IMR-90 (cell line): ENCODE results near the gene SEC23A. TPM values are rescaled to one million over a fixed set of nuclear protein-coding genes. Genes with fewer than 3 reads are reported as not detected.
A peak's percentile ranks its signal among the peaks of the same experiment; 100 is the strongest.

Source experiments
- ATAC-seq: fragments of 200-7000 bp; cut with Tn5 transposase; 2 replicates; pipeline ENCODE4 v1.9.1; 2020; ENCODE audit warnings: low read depth, mild to moderate bottlenecking, moderate library complexity
- BruUV-seq: library from RNA; stranded (reverse); fragments of 400-500 nt; replicated peaks from 2 replicates; lab custom pipeline; 2021; lab: Mats Ljungman, UMichigan
- CTCF ChIA-PET: fragments of 300-600 bp; formaldehyde crosslinking; extraction: SDS; loops from one replicate; lab custom pipeline; 2021; ENCODE audit warnings: antibody characterized with exemption; lab: Yijun Ruan, JAX
- POLR2A ChIA-PET: fragments of 300-600 bp; sonication (Branson Sonifier 250); formaldehyde crosslinking; loops from one replicate; lab custom pipeline; 2022; ENCODE audit warnings: antibody characterized with exemption; ENCODE audit not compliant: unreplicated experiment; lab: Charles Lee
- DNase-seq: peaks from one replicate; pipeline ENCODE4 v3.0.0; 2013
- H2AFZ ChIP-seq: replicated peaks from 2 replicates; pipeline ENCODE3; 2013; ENCODE audit warnings: low read length, mild to moderate bottlenecking; ENCODE audit not compliant: poor library complexity
- H2AK5ac ChIP-seq: 2 replicates; pipeline ENCODE4 v1.6.1; 2013; ENCODE audit warnings: low read depth, low read length, inconsistent platforms
- H2AK9ac ChIP-seq: replicated peaks from 2 replicates; pipeline ENCODE3; 2013; ENCODE audit warnings: mild to moderate bottlenecking, low read depth, low read length, moderate library complexity; ENCODE audit not compliant: poor library complexity
- H2BK120ac ChIP-seq: 2 replicates; pipeline ENCODE4 v1.6.1; 2013; ENCODE audit warnings: low read depth, low read length, inconsistent platforms
- H2BK15ac ChIP-seq: 3 replicates; pipeline ENCODE4 v1.6.1; 2013; ENCODE audit warnings: low read depth, low read length, inconsistent platforms
- H2BK20ac ChIP-seq: 2 replicates; pipeline ENCODE4 v1.6.1; 2013; ENCODE audit warnings: low read depth, mild to moderate bottlenecking, inconsistent platforms, low read length, moderate library complexity
- H2BK5ac ChIP-seq: 2 replicates; pipeline ENCODE4 v1.6.1; 2013; ENCODE audit warnings: mild to moderate bottlenecking, low read depth, low read length, inconsistent platforms; ENCODE audit not compliant: poor library complexity, severe bottlenecking
- H3K14ac ChIP-seq: replicated peaks from 2 replicates; pipeline ENCODE4 v1.6.1; 2013; ENCODE audit warnings: low read depth, low read length, inconsistent platforms
- H3K18ac ChIP-seq: 2 replicates; pipeline ENCODE4 v1.6.1; 2013; ENCODE audit warnings: low read depth, low read length, control low read depth
- H3K23ac ChIP-seq: 2 replicates; pipeline ENCODE4 v1.6.1; 2013; ENCODE audit warnings: low read depth, low read length, inconsistent platforms
- H3K27ac ChIP-seq: 2 replicates; pipeline ENCODE4 v1.5.1; 2013; ENCODE audit warnings: mild to moderate bottlenecking, control low read depth, low read length; ENCODE audit not compliant: insufficient read depth
- H3K27me3 ChIP-seq: 2 replicates; pipeline ENCODE4 v1.6.1; 2013; ENCODE audit warnings: low read length; ENCODE audit not compliant: control insufficient read depth, insufficient read depth
- H3K36me3 ChIP-seq: 2 replicates; pipeline ENCODE4 v1.6.1; 2013; ENCODE audit warnings: low read length, mixed read lengths; ENCODE audit not compliant: control insufficient read depth, insufficient read depth
- H3K4ac ChIP-seq: 2 replicates; pipeline ENCODE4 v1.6.1; 2013; ENCODE audit warnings: low read depth, low read length, inconsistent platforms
- H3K4me1 ChIP-seq: 2 replicates; pipeline ENCODE4 v1.6.1; 2013; ENCODE audit warnings: low read length, mixed read lengths; ENCODE audit not compliant: control insufficient read depth, insufficient read depth
- H3K4me2 ChIP-seq: 2 replicates; pipeline ENCODE4 v1.6.1; 2013; ENCODE audit warnings: low read depth, mild to moderate bottlenecking, control low read depth, low read length, moderate library complexity
- H3K4me3 ChIP-seq: 2 replicates; pipeline ENCODE4 v1.5.1; 2013; ENCODE audit warnings: low read depth, mild to moderate bottlenecking, control low read depth, low read length, moderate library complexity; ENCODE audit not compliant: insufficient read depth
- H3K56ac ChIP-seq: 2 replicates; pipeline ENCODE4 v1.6.1; 2013; ENCODE audit warnings: low read length, inconsistent platforms; ENCODE audit not compliant: insufficient read depth; ENCODE audit errors: extremely low read depth
- H3K79me1 ChIP-seq, 2 experiments: 2 replicates each; pipeline ENCODE4 v1.6.1; 2013; ENCODE audit warnings: low read length in 2 of 2, inconsistent platforms in 1 of 2, low read depth in 1 of 2
- H3K9ac ChIP-seq: 2 replicates; pipeline ENCODE4 v1.6.1; 2013; ENCODE audit warnings: low read depth, low read length, control low read depth
- H3K9me1 ChIP-seq: 2 replicates; pipeline ENCODE4 v1.6.1; 2013; ENCODE audit warnings: low read length, inconsistent platforms; ENCODE audit not compliant: insufficient read depth
- H3K9me3 ChIP-seq: 2 replicates; pipeline ENCODE4 v1.6.1; 2013; ENCODE audit warnings: low read length; ENCODE audit not compliant: control insufficient read depth, insufficient read depth
- H4K20me1 ChIP-seq: 2 replicates; pipeline ENCODE4 v1.6.1; 2013; ENCODE audit warnings: low read length, inconsistent platforms; ENCODE audit not compliant: insufficient read depth
- H4K5ac ChIP-seq: 2 replicates; pipeline ENCODE4 v1.6.1; 2013; ENCODE audit warnings: mild to moderate bottlenecking, low read depth, low read length, control low read depth
- H4K8ac ChIP-seq, 2 experiments: 2 replicates each; pipeline ENCODE4 v1.6.1; 2013; ENCODE audit warnings: low read depth in 2 of 2, low read length in 2 of 2, control low read depth in 1 of 2, inconsistent platforms in 1 of 2
- H4K91ac ChIP-seq: 2 replicates; pipeline ENCODE4 v1.6.1; 2013; ENCODE audit warnings: low read depth, low read length, inconsistent platforms; ENCODE audit not compliant: insufficient read depth
- BHLHE40 ChIP-seq: fragments of 150-350 bp; IDR thresholded peaks from 2 replicates; pipeline ENCODE4 v1.6.1; 2016; ENCODE audit warnings: mild to moderate bottlenecking, low read depth, low read length
- CEBPB ChIP-seq: IDR thresholded peaks from 2 replicates; pipeline ENCODE4 v1.6.1; 2012; ENCODE audit warnings: low read depth, low read length, improper control_type of control experiment
- CHD1 ChIP-seq: IDR thresholded peaks from 2 replicates; pipeline ENCODE4 v1.6.1; 2012; ENCODE audit warnings: low read depth, low read length, improper control_type of control experiment
- CTCF ChIP-seq: conservative IDR thresholded peaks from 2 replicates; pipeline ENCODE4 v1.5.1; 2012; ENCODE audit warnings: mild to moderate bottlenecking, low read depth, low read length, improper control_type of control experiment
- FOS ChIP-seq: fragments of 150-350 bp; IDR thresholded peaks from 2 replicates; pipeline ENCODE4 v1.6.1; 2016; ENCODE audit warnings: low read depth, low read length
- MAFK ChIP-seq: IDR thresholded peaks from 2 replicates; pipeline ENCODE4 v1.6.1; 2012; ENCODE audit warnings: low read depth, low read length, improper control_type of control experiment
- MAZ ChIP-seq: IDR thresholded peaks from 2 replicates; pipeline ENCODE4 v1.6.1; 2012; ENCODE audit warnings: low read depth, mild to moderate bottlenecking, low read length, improper control_type of control experiment, moderate library complexity, borderline replicate concordance
- MXI1 ChIP-seq: IDR thresholded peaks from 2 replicates; pipeline ENCODE4 v1.6.1; 2012; ENCODE audit warnings: low read depth, mild to moderate bottlenecking, low read length, moderate library complexity, borderline replicate concordance
- NFE2L2 ChIP-seq: fragments of 150-350 bp; IDR thresholded peaks from 2 replicates; pipeline ENCODE4 v1.6.1; 2016; ENCODE audit warnings: low read depth, mild to moderate bottlenecking, low read length
- POLR2A ChIP-seq: IDR thresholded peaks from 2 replicates; pipeline ENCODE4 v1.6.1; 2012; ENCODE audit warnings: mild to moderate bottlenecking, low read depth, low read length
- RAD21 ChIP-seq: IDR thresholded peaks from 2 replicates; pipeline ENCODE4 v1.6.1; 2012; ENCODE audit warnings: low read length, improper control_type of control experiment
- RCOR1 ChIP-seq: IDR thresholded peaks from 2 replicates; pipeline ENCODE4 v1.6.1; 2012; ENCODE audit warnings: mild to moderate bottlenecking, low read length, improper control_type of control experiment; ENCODE audit not compliant: insufficient replicate concordance
- RFX5 ChIP-seq: IDR thresholded peaks from 2 replicates; pipeline ENCODE4 v1.8.0; 2012; ENCODE audit warnings: low read depth, mild to moderate bottlenecking, low read length, moderate library complexity
- SMC3 ChIP-seq: fragments of 150-350 bp; IDR thresholded peaks from 2 replicates; pipeline ENCODE4 v1.6.1; 2016; ENCODE audit warnings: low read depth, mild to moderate bottlenecking, antibody characterized with exemption, low read length, moderate library complexity
- USF2 ChIP-seq: fragments of 150-350 bp; IDR thresholded peaks from 2 replicates; pipeline ENCODE4 v1.6.1; 2017; ENCODE audit warnings: mild to moderate bottlenecking, antibody characterized with exemption, low read length, low read depth
- WGBS, 2 experiments: methylation state at CpG; one replicate each; pipeline versions ENCODE4 v1.1.5 to v1.1.7; 2013; ENCODE audit warnings: missing lambda C conversion rate in 2 of 2; ENCODE audit not compliant: insufficient read length in 1 of 2; ENCODE audit errors: extremely low coverage in 2 of 2; 5-methylcytosine and 5-hydroxymethylcytosine counted together
- dilution Hi-C: fragments of 300-500 bp; cut with HindIII; formaldehyde crosslinking; loops from one replicate; pipeline ENCODE4 v1.14.3; 2018; ENCODE audit warnings: low sequenced_read_pairs; ENCODE audit not compliant: unreplicated experiment
- in situ Hi-C: fragments of 300-500 bp; cut with MboI; formaldehyde crosslinking; loops from 3 replicates; pipeline ENCODE4 v1.14.3; 2019; ENCODE audit warnings: low sequenced_read_pairs, inconsistent platforms, mixed read lengths
- intact Hi-C: fragments of 100-400 bp; cut with micrococcal nuclease; formaldehyde crosslinking; loops from 2 replicates; pipeline ENCODE4 v1.10.0; 2022
- polyA plus RNA-seq, 3 experiments: library from polyadenylated mRNA; depleted of rRNA; stranded (reverse); fragments of >200 nt; gene quantifications; 2 replicates each; pipeline ENCODE4 v1.2.3, GENCODE V29; 2012; ENCODE audit warnings: low replicate concordance in 1 of 3
- total RNA-seq: library from RNA; depleted of rRNA; stranded (reverse); fragments of >200 nt; gene quantifications from 2 replicates; pipeline ENCODE4 v1.2.3, GENCODE V29; 2012

Gene SEC23A
- total and polyA plus RNA-seq, 2 of the 4 experiments (the other 2 are of a cell fraction) = 141 to 609 TPM

GRCh38 chr14:39006721-39007410 is 96.2 kb downstream of the SEC23A start:
- in situ Hi-C loops = loop anchor here (25.0 kb wide), 1 partner anchor 1095 kb away; no protein-coding TSS in a partner anchor
- no peak overlapping the region for H3K18ac ChIP-seq
- CTCF ChIA-PET = interaction anchor here (0.7 to 3.0 kb wide), 3 partner anchors 8 to 285 kb away, joined by 3 to 10 read pairs (median 5); no protein-coding TSS in a partner anchor
- H2AK9ac ChIP-seq = no peak overlapping the region
- no peaks in the 10 kb centered on the region for H3K36me3 ChIP-seq
- no peak overlapping the region for H2BK5ac ChIP-seq
- intact Hi-C loops = no loop called here
- H3K9me3 ChIP-seq = no peaks in the 10 kb centered on the region
- no peak overlapping the region for H2AFZ ChIP-seq
- no CpG with 5 or more reads among the region's 4 CpGs for WGBS, 2 experiments
- H4K20me1 ChIP-seq = no peaks in the 10 kb centered on the region
- DNase-seq (peak; percentile 36), ATAC-seq (peak; percentile 38; the same call in 1 of the 2 replicates)
- H4K5ac ChIP-seq = no peak overlapping the region
- H3K4me2 ChIP-seq = no peak overlapping the region
- H4K8ac ChIP-seq = no peak overlapping the region
- dilution Hi-C loops = no loop called here
- no TSS peak for BruUV-seq
- no peak overlapping the region for H2BK120ac ChIP-seq
- H3K56ac ChIP-seq = no peak overlapping the region
- H3K4ac ChIP-seq = no peak overlapping the region
- H2AK5ac ChIP-seq = no peak overlapping the region
- H3K79me1 ChIP-seq = no peaks in the 10 kb centered on the region
- no peak overlapping the region for H4K91ac ChIP-seq
- H3K9me1 ChIP-seq = 0 out of 2 replicates have a peak, but pooled peaks cover 3% of the 10 kb centered on the region
- no peaks in the 10 kb centered on the region for H3K27me3 ChIP-seq
- no peak overlapping the region for H3K14ac ChIP-seq
- POLR2A ChIA-PET = no interaction called here
- peaks cover 7% of the 10 kb centered on the region; the same call in 1 of the 2 replicates for H3K4me1 ChIP-seq
- H3K23ac ChIP-seq = no peak overlapping the region
- H2BK15ac ChIP-seq = no peak overlapping the region
- H2BK20ac ChIP-seq = no peak overlapping the region
- no peak overlapping the region for H3K9ac ChIP-seq
- H3K27ac ChIP-seq = no peak overlapping the region
- H3K4me3 ChIP-seq = no peak overlapping the region
- TF ChIP-seq MXI1 = no peak
- TF ChIP-seq USF2 = no peak
- TF ChIP-seq POLR2A = no peak
- no peak for TF ChIP-seq CHD1
- no peak for TF ChIP-seq CTCF
- TF ChIP-seq RCOR1 = no peak
- no peak for TF ChIP-seq RFX5
- no peak for TF ChIP-seq MAZ
- TF ChIP-seq NFE2L2 = no peak
- TF ChIP-seq MAFK = no peak
- no peak for TF ChIP-seq RAD21
- no peak for TF ChIP-seq BHLHE40
- no peak for TF ChIP-seq FOS
- no peak for TF ChIP-seq SMC3
- TF ChIP-seq CEBPB = no peak
